Measurements from ENCODE around the gene DHX57.

Gene DHX57

GRCh38 chr2:38907743-38908562 is 32.2 kb upstream of the DHX57 start:
- no peak for TF ChIP-seq CTCF (IDR thresholded peaks at IDR 0.05; ENCODE audit: low read depth, low read length, missing control alignments)
- Histone ChIP-seq H3K4me3 (ENCODE audit: low read depth, low read length) (no peak overlapping the region), H3K27me3 (replicated peaks) (no peaks in the 10 kb centered on the region), H3K36me3 (replicated peaks) (no peaks in the 10 kb centered on the region), H3K27ac (no peak overlapping the region)
- no peak for DNase-seq
- in situ Hi-C loops (cut with HindIII; ENCODE audit: low pct_ligation_motif_present, low sequenced_read_pairs): no loop called here

GRCh38 chr2:38907242-38907641 is 31.5 kb upstream of the DHX57 start:
- Histone ChIP-seq H3K27ac (no peak overlapping the region), H3K36me3 (replicated peaks) (no peaks in the 10 kb centered on the region), H3K4me3 (ENCODE audit: low read depth, low read length) (no peak overlapping the region), H3K27me3 (replicated peaks) (no peaks in the 10 kb centered on the region)
- DNase-seq: no peak
- in situ Hi-C loops (cut with HindIII; ENCODE audit: low pct_ligation_motif_present, low sequenced_read_pairs): no loop called here
- no peak for TF ChIP-seq CTCF (IDR thresholded peaks at IDR 0.05; ENCODE audit: low read depth, low read length, missing control alignments)

GRCh38 chr2:38905251-38905650 is 29.5 kb upstream of the DHX57 start:
- DNase-seq: no peak
- Histone ChIP-seq H3K36me3 (replicated peaks) (no peaks in the 10 kb centered on the region), H3K27me3 (replicated peaks) (no peaks in the 10 kb centered on the region), H3K4me3 (ENCODE audit: low read depth, low read length) (no peak overlapping the region), H3K27ac (no peak overlapping the region)
- TF ChIP-seq CTCF (IDR thresholded peaks at IDR 0.05; ENCODE audit: low read depth, low read length, missing control alignments): no peak
- in situ Hi-C loops (cut with HindIII; ENCODE audit: low pct_ligation_motif_present, low sequenced_read_pairs): no loop called here

- no peak for TF ChIP-seq CTCF (IDR thresholded peaks at IDR 0.05; ENCODE audit: low read depth, low read length, missing control alignments)
Observed at GRCh38 chr2:38900726-38901125, 25.0 kb upstream of the DHX57 start.

GRCh38 chr2:38898256-38898655 is 22.5 kb upstream of the DHX57 start:
- Histone ChIP-seq H3K27me3 (replicated peaks) (no peaks in the 10 kb centered on the region), H3K36me3 (replicated peaks) (no peaks in the 10 kb centered on the region), H3K4me3 (ENCODE audit: low read depth, low read length) (no peak overlapping the region), H3K27ac (no peak overlapping the region)
- in situ Hi-C loops (cut with HindIII; ENCODE audit: low pct_ligation_motif_present, low sequenced_read_pairs): no loop called here
- TF ChIP-seq CTCF (IDR thresholded peaks at IDR 0.05; ENCODE audit: low read depth, low read length, missing control alignments): no peak
- no peak for DNase-seq

More at GRCh38 chr2:38900726-38901125, 25.0 kb upstream of the DHX57 start:
- no peaks in the 10 kb centered on the region for H3K27me3 ChIP-seq (replicated peaks)
- no peak for DNase-seq
- in situ Hi-C loops (cut with HindIII; ENCODE audit: low pct_ligation_motif_present, low sequenced_read_pairs): no loop called here
- no peak overlapping the region for H3K27ac ChIP-seq
- no peak overlapping the region for H3K4me3 ChIP-seq (ENCODE audit: low read depth, low read length)
- no peaks in the 10 kb centered on the region for H3K36me3 ChIP-seq (replicated peaks)

GRCh38 chr2:38892819-38893218 is 17.1 kb upstream of the DHX57 start:
- TF ChIP-seq CTCF (IDR thresholded peaks at IDR 0.05; ENCODE audit: low read depth, low read length, missing control alignments): no peak
- H3K27ac ChIP-seq: no peak overlapping the region

More at GRCh38 chr2:38892819-38893218, 17.1 kb upstream of the DHX57 start:
- Histone ChIP-seq H3K27me3 (replicated peaks) (no peaks in the 10 kb centered on the region), H3K36me3 (replicated peaks) (no peaks in the 10 kb centered on the region), H3K4me3 (ENCODE audit: low read depth, low read length) (no peak overlapping the region)
- DNase-seq: no peak
- in situ Hi-C loops (cut with HindIII; ENCODE audit: low pct_ligation_motif_present, low sequenced_read_pairs): no loop called here

Data from brain microvascular endothelial cell (primary cell).